ENCODE data around the gene MVD.

MVD gene

GRCh38 chr16:88646345-88647034 lies 16.4 kb downstream of the MVD start:
- H3K27ac ChIP-seq (ENCODE audit: low read depth, low read length), result no peak overlapping the region
- no peaks in the 10 kb centered on the region for H3K27me3 ChIP-seq (ENCODE audit: insufficient read depth, low read length)
- peaks cover 5% of the 10 kb centered on the region for H3K4me1 ChIP-seq (ENCODE audit: control insufficient read depth, insufficient read depth, low read length, unreplicated experiment)
- no peak overlapping the region for H3K4me3 ChIP-seq (ENCODE audit: low read depth, low read length)
- H2AFZ ChIP-seq (ENCODE audit: low read length, unreplicated experiment), result no peak overlapping the region
- H3K36me3 ChIP-seq (ENCODE audit: insufficient read depth, low read length), result no peaks in the 10 kb centered on the region
- peaks cover 16% of the 10 kb centered on the region for H3K79me2 ChIP-seq (ENCODE audit: control insufficient read depth, insufficient read depth, low read length, unreplicated experiment)

- no peaks in the 10 kb centered on the region for H3K27me3 ChIP-seq (ENCODE audit: insufficient read depth, low read length)
- no peaks in the 10 kb centered on the region for H3K4me1 ChIP-seq (ENCODE audit: control insufficient read depth, insufficient read depth, low read length, unreplicated experiment)
- H3K27ac ChIP-seq (ENCODE audit: low read depth, low read length), result no peak overlapping the region
- no peaks in the 10 kb centered on the region for H3K36me3 ChIP-seq (ENCODE audit: insufficient read depth, low read length)
- peaks cover 16% of the 10 kb centered on the region for H3K79me2 ChIP-seq (ENCODE audit: control insufficient read depth, insufficient read depth, low read length, unreplicated experiment)
- H3K4me3 ChIP-seq (ENCODE audit: low read depth, low read length), result no peak overlapping the region
- H2AFZ ChIP-seq (ENCODE audit: low read length, unreplicated experiment), result no peak overlapping the region
These were observed 16.9 kb downstream of the MVD start for GRCh38 chr16:88645941-88646340.

DNA sequence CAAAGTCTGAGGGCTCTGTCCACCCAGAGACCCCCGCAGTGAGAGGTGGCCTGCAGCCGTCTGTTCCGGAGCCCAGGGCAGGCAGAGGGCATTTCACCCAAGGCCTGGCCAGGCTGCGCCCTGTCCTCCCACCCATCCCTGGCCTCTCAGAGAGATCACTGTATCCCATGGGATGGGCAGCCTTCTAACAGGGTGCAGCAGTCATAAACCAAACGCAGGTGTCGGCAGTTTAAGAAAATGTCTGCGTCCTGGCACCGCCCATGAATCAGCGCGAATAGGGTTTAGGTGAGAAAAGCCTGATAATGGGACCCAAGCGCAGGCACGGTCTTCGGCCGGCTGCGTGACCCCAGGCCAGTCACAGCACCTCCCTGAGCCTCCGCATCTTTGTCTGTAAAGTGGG lies 17.4 kb downstream of the MVD start:
- H3K27me3 ChIP-seq (ENCODE audit: insufficient read depth, low read length), result peaks cover 4% of the 10 kb centered on the region
- no peak overlapping the region for H2AFZ ChIP-seq (ENCODE audit: low read length, unreplicated experiment)
- H3K4me1 ChIP-seq (ENCODE audit: control insufficient read depth, insufficient read depth, low read length, unreplicated experiment), result no peaks in the 10 kb centered on the region
- peaks cover 15% of the 10 kb centered on the region for H3K79me2 ChIP-seq (ENCODE audit: control insufficient read depth, insufficient read depth, low read length, unreplicated experiment)
- H3K36me3 ChIP-seq (ENCODE audit: insufficient read depth, low read length), result no peaks in the 10 kb centered on the region
- H3K27ac ChIP-seq (ENCODE audit: low read depth, low read length), result no peak overlapping the region
- no peak overlapping the region for H3K4me3 ChIP-seq (ENCODE audit: low read depth, low read length)

DNA sequence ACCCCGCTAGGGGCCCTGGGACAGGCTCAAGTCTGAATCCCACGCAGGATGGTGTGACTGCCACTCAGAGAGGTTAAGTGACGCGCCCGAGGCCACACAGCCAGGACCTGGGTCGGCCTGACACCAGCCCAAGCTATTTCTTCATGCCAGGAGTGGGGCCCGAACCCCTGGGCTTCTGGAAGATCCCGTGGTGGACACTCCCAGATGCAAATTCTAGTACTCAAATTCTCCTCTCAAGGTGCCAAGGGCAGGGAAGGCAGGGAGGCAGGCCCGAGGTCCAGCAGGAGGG lies 19.3 kb downstream of the MVD start:
- peaks cover 23% of the 10 kb centered on the region for H3K27me3 ChIP-seq (ENCODE audit: insufficient read depth, low read length)
- no peaks in the 10 kb centered on the region for H3K36me3 ChIP-seq (ENCODE audit: insufficient read depth, low read length)
- no peaks in the 10 kb centered on the region for H3K4me1 ChIP-seq (ENCODE audit: control insufficient read depth, insufficient read depth, low read length, unreplicated experiment)
- no peak overlapping the region for H2AFZ ChIP-seq (ENCODE audit: low read length, unreplicated experiment)
- no peaks in the 10 kb centered on the region for H3K79me2 ChIP-seq (ENCODE audit: control insufficient read depth, insufficient read depth, low read length, unreplicated experiment)
- no peak overlapping the region for H3K27ac ChIP-seq (ENCODE audit: low read depth, low read length)
- no peak overlapping the region for H3K4me3 ChIP-seq (ENCODE audit: low read depth, low read length)

- no peaks in the 10 kb centered on the region for H3K79me2 ChIP-seq (ENCODE audit: control insufficient read depth, insufficient read depth, low read length, unreplicated experiment)
- H3K27me3 ChIP-seq (ENCODE audit: insufficient read depth, low read length), result peaks cover 28% of the 10 kb centered on the region
- no peak overlapping the region for H2AFZ ChIP-seq (ENCODE audit: low read length, unreplicated experiment)
- no peaks in the 10 kb centered on the region for H3K4me1 ChIP-seq (ENCODE audit: control insufficient read depth, insufficient read depth, low read length, unreplicated experiment)
- no peaks in the 10 kb centered on the region for H3K36me3 ChIP-seq (ENCODE audit: insufficient read depth, low read length)
- H3K27ac ChIP-seq (ENCODE audit: low read depth, low read length), result no peak overlapping the region
- H3K4me3 ChIP-seq (ENCODE audit: low read depth, low read length), result no peak overlapping the region
These were observed 19.8 kb downstream of the MVD start for GRCh38 chr16:88642881-88643643.

DNA sequence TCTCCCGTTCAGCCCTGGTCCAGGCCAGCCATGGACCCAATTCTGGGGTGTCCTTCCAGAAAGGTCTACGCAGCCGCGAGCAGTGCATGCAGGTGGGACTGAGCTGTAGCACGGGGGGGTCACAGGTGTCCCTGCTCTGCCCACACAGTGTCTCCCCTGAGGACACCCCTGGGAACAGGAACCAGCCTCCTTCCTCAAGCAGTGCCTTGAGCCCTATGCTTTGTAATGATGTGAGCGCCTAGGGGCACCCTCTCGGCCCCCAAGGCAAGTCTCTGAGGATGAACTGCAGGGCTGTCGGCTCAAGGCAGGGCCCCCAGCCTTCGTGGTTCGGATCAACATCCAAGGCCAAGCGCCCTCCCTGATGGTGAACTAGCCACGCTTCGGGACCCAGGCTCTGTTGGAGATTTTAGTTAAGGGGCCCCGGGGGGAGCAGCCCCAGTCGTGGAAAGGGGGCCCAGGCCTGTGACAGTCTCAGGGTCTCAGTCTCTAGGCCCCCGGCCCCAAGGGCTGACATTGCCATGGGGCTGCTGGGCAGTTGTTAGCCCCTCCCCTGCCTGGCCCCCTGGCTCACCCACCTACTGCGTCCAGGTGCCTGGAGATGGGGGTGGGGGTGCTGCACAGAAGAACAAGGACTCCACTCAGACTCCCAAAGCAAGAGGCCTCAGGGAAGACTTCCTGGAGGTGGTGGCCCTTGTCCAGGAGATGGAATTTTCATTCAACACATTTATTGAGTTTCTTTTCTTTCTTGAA lies 22.2 kb downstream of the MVD start:
- Histone ChIP-seq H3K27me3 (ENCODE audit: insufficient read depth, low read length) (peaks cover 28% of the 10 kb centered on the region), H3K36me3 (ENCODE audit: insufficient read depth, low read length) (no peaks in the 10 kb centered on the region), H3K4me1 (ENCODE audit: control insufficient read depth, insufficient read depth, low read length, unreplicated experiment) (no peaks in the 10 kb centered on the region)

DNA sequence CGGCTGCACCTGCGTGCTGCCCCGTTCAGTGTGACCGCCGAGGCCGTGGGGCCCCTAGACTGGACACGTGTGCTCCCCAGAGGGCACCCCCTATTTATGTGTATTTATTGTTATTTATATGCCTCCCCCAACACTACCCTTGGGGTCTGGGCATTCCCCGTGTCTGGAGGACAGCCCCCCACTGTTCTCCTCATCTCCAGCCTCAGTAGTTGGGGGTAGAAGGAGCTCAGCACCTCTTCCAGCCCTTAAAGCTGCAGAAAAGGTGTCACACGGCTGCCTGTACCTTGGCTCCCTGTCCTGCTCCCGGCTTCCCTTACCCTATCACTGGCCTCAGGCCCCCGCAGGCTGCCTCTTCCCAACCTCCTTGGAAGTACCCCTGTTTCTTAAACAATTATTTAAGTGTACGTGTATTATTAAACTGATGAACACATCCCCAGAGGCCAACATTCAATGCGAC lies 22.8 kb downstream of the MVD start:
- no peak overlapping the region for H3K4me3 ChIP-seq (ENCODE audit: low read depth, low read length)
- no peaks in the 10 kb centered on the region for H3K79me2 ChIP-seq (ENCODE audit: control insufficient read depth, insufficient read depth, low read length, unreplicated experiment)
- H3K4me1 ChIP-seq (ENCODE audit: control insufficient read depth, insufficient read depth, low read length, unreplicated experiment), result peaks cover 5% of the 10 kb centered on the region
- no peaks in the 10 kb centered on the region for H3K36me3 ChIP-seq (ENCODE audit: insufficient read depth, low read length)
- H3K27me3 ChIP-seq (ENCODE audit: insufficient read depth, low read length), result peaks cover 28% of the 10 kb centered on the region
- no peak overlapping the region for H2AFZ ChIP-seq (ENCODE audit: low read length, unreplicated experiment)
- H3K27ac ChIP-seq (ENCODE audit: low read depth, low read length), result no peak overlapping the region

More for the DNA sequence above, 22.2 kb downstream of the MVD start:
- Histone ChIP-seq H2AFZ (ENCODE audit: low read length, unreplicated experiment) (no peak overlapping the region), H3K4me3 (ENCODE audit: low read depth, low read length) (no peak overlapping the region), H3K27ac (ENCODE audit: low read depth, low read length) (no peak overlapping the region), H3K79me2 (ENCODE audit: control insufficient read depth, insufficient read depth, low read length, unreplicated experiment) (no peaks in the 10 kb centered on the region)

GRCh38 chr16:88639231-88640038 lies 23.5 kb downstream of the MVD start:
- H3K79me2 ChIP-seq (ENCODE audit: control insufficient read depth, insufficient read depth, low read length, unreplicated experiment), result no peaks in the 10 kb centered on the region
- no peak overlapping the region for H3K4me3 ChIP-seq (ENCODE audit: low read depth, low read length)
- H3K4me1 ChIP-seq (ENCODE audit: control insufficient read depth, insufficient read depth, low read length, unreplicated experiment), result peaks cover 8% of the 10 kb centered on the region
- no peak overlapping the region for H3K27ac ChIP-seq (ENCODE audit: low read depth, low read length)
- H3K36me3 ChIP-seq (ENCODE audit: insufficient read depth, low read length), result no peaks in the 10 kb centered on the region
- H3K27me3 ChIP-seq (ENCODE audit: insufficient read depth, low read length), result peaks cover 28% of the 10 kb centered on the region
- H2AFZ ChIP-seq (ENCODE audit: low read length, unreplicated experiment), result no peak overlapping the region

DNA sequence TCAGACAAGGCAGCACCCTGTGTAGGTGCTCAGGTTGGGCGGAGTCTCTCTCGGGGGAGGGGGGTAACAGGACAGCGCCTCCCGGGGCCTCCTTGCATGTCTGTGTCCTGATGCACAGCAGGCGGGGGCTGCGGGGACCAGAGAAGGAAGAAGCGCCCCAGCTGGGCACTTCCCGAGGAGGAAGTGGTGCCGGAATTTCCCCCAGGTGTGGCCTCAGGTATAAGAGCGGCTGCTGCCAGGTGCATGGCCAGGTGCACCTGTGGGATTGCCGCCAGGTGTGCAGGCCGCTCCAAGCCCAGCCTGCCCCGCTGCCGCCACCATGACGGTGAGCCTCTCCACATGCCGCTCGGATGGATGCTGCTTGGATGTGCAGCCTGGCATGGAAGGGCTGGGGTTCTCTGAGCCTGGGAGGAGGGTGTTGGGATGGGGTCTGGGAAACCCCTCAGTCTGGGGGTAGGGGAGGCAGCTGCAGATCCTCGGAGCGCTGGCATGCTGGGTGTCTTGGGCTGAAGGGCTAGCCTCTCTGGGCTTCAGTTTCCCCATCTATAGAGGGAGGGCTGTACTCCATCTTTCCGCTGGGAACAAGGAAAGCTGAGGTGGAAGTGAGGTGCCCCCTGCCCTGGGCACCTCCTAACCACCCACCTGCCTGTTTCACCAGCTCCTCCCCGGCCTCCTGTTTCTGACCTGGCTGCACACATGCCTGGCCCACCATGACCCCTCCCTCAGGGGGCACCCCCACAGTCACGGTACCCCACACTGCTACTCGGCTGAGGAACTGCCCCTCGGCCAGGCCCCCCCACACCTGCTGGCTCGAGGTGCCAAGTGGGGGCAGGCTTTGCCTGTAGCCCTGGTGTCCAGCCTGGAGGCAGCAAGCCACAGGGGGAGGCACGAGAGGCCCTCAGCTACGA lies 24.3 kb downstream of the MVD start, which contains the start of gene IL17C:
Gene IL17C, plus strand, starts transcription at position 250 of the 908 bp plus-strand sequence. Its CDS starts 70 bp downstream, at position 320.
- H3K27me3 ChIP-seq (ENCODE audit: insufficient read depth, low read length), result peaks cover 28% of the 10 kb centered on the region
- no peak within 1 kb of the TSS for H2AFZ ChIP-seq (ENCODE audit: low read length, unreplicated experiment)
- H3K4me1 ChIP-seq (ENCODE audit: control insufficient read depth, insufficient read depth, low read length, unreplicated experiment), result peaks cover 13% of the 10 kb centered on the region
- no peak within 1 kb of the TSS for H3K4me3 ChIP-seq (ENCODE audit: low read depth, low read length)
- no peaks in the 10 kb centered on the region for H3K36me3 ChIP-seq (ENCODE audit: insufficient read depth, low read length)
- no peak within 1 kb of the TSS for H3K27ac ChIP-seq (ENCODE audit: low read depth, low read length)
- no peaks in the 10 kb centered on the region for H3K79me2 ChIP-seq (ENCODE audit: control insufficient read depth, insufficient read depth, low read length, unreplicated experiment)

All from ACC112 (cell line).